ENCODE data around the gene NOD2.
A peak's percentile ranks its signal among the peaks of the same experiment; 100 is the strongest.

NOD2 gene

DNA sequence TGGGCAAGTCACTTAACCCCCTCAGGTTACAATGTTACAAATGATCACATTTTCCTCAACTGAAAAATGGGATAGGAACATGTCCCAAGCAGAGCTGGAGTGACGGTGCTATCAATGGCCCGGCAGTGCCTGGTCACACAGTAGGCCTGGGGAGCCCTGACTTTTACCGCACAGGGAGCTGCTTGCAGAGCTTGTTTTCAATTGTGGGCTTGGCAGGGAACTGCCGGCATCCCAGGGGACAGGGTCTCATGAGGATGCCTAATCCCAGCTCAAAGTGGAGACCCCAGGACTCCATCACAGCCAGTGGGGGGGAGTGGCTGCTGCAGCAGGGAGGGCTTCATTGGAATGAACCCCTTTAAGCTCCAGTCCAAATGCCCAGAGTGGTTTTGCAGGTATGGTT is 23.7 kb upstream of the NOD2 start:
- DNase-seq (ENCODE audit: low read depth in 1 of 2, low spot score in 1 of 2) = no peak

DNA sequence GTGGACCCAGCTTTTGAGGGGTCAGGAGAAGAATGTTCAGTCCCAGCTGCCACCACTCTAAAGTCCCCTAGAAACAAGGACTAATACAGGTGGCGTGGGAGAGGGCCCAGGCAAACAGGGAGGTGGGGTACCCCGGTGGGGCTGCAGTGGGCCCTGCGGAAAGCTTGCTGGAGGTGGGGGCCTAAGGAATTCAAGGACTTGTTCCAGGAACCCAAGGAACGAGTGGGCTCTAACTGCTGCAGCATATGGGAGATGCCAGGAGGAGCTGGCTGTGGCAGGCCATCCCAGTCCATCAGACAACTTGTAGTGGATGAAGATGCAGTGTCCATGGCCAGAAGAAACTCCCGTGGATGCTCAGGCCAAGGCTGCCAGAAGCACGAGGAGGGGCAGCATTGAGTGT is 22.9 kb upstream of the NOD2 start:
- no peak for DNase-seq (ENCODE audit: low read depth in 1 of 2, low spot score in 1 of 2)

DNA sequence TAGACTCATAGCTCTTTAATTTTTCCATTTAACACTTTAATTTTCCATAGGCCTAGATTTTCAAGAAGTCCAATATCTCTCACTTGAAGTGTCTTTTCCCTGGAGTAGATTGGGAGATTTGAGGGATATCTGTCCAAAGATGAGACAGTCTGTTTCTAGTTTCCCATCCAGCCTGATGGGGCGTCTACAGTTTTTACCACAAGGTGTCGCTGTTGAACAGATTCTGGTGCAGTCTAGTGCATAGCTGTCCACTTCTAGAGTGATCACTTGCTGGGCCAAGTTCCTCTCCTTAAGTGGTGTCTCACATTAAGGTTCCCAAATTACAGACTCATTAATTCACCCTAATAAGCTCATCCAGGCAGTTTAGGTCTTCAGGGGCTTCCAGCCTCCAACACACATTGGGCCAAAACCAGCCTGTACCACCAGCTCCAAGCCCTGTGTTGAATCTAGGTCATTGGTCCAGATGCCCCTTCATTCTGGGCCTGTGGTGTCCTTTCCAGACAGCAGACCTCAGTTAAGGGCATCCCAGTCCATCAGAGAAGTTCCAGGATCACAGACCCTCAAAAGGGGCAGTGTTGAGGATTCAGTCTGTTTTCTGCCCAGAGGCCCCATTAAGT is 21.7 kb upstream of the NOD2 start:
- peak; percentile 43 to 54 for DNase-seq (ENCODE audit: low read depth in 1 of 2, low spot score in 1 of 2)

DNA sequence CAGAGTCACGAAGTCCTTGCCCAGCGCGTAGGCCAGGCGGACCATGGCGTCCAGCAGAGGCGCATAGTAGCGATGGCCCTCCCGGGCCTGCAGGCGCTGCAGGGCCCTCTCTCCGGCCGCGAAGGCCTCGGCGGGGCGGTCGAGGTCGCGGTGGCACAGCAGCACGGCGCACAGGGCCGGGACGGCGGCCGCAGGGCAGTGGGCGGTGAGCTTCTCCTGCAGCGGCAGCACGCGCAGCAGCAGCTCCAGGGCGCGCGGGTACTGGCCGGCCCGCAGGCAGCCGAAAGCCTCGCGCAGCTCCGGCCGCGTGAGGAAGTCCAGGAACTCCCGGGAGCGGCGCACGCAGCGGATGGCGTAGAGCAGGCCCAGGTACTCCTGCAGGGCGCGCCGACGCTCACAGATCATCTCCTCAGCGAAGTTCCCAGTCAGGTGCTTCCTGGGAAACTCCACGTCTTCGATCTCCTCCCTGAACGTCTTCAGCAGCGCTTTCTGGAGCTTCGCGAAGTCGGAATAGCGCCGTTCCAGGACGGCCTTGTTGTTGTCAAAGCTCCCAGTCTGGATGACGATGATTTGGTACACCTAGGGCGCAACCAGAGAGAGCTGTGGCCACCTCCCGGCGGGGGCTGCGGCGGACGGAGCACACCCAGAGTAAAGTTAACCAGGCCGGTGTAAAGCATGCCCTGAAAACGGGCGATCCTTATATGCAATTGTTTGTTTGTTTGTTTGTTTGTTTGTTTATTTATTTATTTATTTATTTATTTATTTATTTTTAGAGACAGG is 19.7 kb upstream of the NOD2 start:
- DNase-seq (ENCODE audit: low read depth in 1 of 2, low spot score in 1 of 2) = no peak

DNA sequence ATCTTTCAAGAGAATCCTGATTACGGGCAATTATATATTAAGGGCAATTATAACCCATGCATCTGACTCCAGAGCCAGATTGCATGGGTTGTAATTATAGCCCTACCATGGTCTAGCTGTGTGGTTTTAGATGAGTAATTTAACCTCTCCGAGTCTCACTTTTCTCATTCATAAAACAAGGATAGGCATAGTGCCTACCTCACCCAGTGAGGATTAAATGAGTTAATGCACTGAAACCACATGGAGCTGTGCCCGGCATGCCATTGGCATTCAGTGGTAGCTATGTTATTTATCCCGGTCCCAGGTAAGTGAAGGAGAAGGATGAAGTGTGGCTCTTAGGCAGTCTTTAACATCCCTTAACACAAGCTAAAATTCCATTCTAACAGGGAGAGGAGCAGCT is 18.6 kb upstream of the NOD2 start:
- no peak for DNase-seq (ENCODE audit: low read depth in 1 of 2, low spot score in 1 of 2)

DNA sequence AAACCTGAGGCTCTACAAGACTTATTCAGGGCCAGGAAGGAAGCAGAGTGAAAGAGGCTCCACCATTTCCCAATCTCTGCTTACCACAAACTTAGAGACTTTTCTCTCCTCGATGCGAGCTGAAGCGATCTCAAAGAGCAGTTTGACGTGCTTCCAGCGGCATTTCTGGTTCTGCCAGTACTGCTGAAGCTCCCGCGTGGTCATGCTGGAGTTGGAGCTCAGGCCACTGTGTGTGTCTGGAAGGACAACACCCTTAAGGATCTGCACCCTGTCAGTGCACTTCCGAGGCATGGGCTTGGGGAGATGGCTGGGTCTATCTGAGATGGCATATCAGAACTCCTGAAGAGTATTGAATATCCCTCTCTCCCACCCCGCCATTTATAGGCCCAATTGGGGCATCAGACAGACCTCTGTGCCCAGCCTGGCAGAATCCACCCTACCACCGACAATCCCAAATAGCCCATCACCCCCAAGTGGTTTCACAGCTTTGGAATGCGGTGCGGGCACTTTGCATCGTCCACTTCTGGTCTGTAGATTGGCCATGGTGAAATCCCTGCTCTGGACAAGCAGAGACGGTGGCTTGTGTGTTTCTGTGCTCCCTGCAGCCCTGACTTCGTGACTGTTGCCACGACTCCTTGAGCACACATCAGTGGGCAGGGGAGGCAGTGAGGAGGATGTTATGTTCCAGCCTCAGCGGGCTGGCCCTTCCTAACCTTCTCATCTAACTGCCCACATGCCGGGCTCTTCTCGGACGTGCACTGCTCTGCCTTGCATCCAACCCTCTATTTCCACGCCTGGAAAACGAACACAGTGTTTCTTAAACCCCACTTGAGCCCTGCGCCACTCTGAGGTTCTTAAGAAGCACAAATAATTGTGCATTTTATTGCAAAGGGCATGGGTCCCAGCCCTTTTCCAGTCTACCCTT is 17.5 kb upstream of the NOD2 start:
- DNase-seq (ENCODE audit: low read depth in 1 of 2, low spot score in 1 of 2) = no peak

DNA sequence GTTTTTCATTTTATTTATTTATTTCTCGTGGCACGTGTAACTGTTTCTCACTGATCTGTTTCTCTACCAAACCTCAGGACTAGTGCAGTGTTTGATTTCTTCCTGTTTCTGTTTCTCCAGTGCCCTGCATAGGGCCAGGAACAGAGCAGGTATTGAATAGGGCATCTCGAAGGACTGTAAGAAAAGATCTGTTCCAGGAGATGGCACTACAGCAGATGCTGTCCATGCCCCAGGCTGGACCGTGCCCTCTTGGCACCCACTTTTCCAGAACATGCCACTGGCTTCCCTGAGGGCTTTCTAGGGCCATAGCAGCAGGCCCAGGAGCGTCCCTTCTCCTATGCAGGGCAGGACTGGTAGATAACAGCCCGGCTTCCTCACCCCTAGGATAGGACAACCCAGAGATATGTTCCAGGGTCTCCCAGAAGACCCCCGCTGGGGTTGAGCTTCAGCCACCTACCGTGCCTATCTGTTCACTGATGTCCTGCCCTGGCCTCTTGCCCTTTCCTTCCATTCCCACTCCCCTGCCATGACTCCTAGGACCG is 16.7 kb upstream of the NOD2 start:
- DNase-seq (ENCODE audit: low read depth in 1 of 2, low spot score in 1 of 2) = no peak

DNA sequence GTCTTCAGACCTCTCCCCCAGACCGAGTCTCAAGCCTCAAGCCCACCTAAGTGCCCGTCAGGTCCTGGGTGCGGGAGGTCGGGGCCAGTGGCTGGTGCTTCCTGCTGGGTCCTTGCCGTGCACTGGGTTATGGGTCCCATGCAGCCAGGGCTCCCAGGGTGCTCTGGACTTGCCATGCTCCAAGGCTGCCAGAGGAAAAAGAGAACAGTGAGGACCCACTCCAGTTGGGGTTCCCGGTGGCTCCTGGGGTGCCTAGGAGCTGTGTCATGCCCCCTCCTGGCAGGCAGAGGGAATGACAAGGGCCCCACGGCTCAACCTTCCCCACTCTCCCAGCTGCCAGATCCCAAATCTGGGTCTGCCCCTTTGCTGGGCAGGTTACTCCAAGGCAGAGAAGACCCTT is 16.1 kb upstream of the NOD2 start:
- DNase-seq (ENCODE audit: low read depth in 1 of 2, low spot score in 1 of 2) = no peak

DNA sequence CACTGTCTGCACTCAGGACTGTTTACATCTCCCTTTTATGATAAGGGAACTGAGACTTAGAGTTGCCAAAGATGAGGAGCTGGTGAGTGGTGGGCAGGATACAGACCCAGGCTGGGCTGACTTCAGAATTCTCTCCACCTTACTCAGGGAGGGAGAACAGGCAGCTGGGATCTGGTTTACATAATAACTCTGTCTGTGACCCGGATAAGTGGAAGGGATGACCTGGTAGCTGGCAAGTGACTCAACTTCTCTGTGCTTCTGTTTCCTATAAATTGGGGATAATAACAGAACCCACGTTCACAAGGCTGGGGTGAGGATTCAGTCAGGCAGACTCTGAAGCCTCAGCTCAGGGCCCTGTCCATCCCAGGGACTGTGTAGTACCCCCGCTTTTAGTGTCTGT is 14.9 kb upstream of the NOD2 start:
- DNase-seq (ENCODE audit: low read depth in 1 of 2, low spot score in 1 of 2) = no peak

DNA sequence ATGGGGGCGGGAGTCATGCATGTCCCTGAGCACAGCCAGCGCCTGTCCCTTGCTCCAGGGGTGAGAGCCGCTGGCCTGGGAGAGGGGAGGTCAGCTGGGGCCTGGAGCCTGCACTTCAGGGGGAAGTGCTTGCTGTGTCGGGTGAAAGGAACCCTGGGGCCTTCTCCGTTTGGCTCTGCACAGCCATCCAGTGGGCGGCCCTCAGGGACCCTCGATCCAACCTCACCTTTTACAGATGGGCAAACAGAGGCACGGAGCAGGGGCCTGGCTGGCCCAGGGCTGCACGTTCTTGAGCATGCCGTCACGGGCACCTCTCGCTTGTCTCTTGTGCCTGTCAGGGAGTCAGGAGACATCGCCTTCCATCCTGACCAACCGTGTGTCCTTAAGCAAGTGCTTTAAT is 14.1 kb upstream of the NOD2 start:
- no peak for DNase-seq (ENCODE audit: low read depth in 1 of 2, low spot score in 1 of 2)

DNA sequence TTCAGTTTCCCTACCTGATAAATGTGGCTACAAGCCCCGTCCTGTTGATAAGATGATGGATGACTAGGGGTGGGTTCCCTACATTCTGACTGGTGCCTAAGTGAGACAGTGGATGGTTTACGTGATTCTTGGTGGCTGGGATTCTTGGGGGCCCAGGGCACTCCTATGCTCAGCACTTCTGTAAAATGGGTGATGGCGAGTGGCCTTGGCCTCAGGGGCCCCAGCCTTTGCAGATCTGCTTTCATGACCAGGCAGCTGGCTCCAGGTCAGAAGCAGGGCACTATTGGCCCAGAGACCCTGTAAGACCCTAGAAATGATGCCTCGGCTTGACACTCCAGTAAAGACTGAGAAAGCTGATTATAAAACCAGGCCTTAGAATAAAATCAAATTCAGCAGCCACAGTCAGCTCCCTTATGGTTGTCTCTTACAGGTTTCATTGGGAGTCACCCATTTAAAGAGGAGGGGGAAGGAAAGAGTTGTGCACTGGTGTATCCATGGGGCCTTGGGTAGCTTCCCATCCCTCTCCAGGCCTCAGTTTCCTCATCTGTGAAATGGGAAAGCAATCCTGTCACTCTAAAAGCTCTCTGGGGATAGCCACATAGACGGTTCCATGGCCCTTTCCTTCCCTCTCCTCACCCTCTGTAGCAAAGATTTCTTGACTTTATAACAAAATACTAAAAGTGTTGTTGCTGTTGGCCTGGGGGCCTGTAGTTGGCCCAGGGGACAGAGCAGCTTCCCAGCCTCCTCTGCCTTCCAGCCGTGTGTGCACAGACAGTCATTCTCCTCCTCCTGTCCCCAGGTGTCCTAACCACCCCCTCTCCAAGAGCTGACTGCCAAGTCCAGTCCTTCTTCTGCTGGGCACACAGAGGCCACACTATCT is 13.5 kb upstream of the NOD2 start:
- no peak for DNase-seq (ENCODE audit: low read depth in 1 of 2, low spot score in 1 of 2)

DNA sequence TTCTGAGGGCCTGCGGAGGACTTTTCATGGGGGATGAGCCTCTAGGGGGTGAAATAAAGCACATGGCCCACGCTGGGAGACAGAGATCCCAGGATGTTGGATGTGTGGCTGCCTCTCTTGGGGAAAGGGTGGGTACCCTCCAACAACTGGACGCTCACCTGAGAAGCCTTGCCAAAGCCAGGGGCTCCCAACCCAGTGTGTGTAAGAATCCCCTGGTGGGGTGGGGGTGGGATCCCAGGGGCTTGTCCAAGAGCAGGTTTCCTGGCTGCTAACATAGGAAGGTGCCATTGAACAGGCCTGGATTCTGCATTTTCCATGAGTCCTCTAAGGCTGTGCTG is 12.9 kb upstream of the NOD2 start:
- no peak for DNase-seq (ENCODE audit: low read depth in 1 of 2, low spot score in 1 of 2)

DNA sequence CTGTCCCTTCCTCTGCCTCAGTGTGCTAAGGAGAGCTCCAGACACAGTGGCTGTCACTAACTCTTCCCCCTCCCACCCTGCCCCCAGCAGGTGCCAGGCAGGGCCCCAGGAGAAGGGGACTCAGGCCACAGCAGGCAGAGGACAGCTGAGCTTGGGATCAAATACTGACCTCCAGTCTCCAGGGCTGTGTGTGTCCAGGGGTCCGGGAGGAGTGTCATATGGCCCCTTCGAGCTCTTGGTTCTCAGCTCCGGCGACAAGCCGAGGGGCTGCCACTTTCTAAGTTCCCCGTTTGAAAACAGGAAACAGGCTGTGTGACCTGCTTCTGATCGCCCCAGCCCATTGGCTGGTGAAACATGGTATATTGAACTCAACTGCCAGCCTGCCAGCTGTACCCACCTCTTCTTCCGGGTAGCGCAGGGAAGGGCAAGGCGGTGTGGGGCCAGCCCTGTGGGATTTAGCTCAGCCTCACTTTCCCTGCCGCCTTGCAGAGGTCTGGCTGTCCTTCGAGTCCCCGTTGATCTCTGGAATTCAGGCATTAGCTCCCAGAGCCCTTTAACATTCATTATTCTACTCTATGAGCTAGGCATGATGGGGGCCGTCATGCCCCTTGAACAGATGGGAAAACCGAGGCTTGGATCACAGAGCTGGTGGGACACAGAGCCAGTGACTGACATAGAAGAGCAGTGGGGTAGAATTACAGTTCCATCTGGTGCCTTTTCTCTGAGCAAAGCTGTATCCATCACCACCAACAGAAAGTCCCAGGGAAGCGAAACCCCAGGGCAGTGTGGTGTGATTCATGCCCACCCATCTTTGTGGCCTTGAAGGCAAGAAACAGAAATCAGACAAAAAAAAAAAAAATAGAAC is 12.2 kb upstream of the NOD2 start, which contains the start of gene SNX20:
Gene SNX20, minus strand, starts transcription at position 292 of the 865 bp plus-strand sequence. CDS start 3,786 bp downstream, outside the sequence.
- peak; percentile 31 to 54 for DNase-seq (ENCODE audit: low read depth in 1 of 2, low spot score in 1 of 2)

DNA sequence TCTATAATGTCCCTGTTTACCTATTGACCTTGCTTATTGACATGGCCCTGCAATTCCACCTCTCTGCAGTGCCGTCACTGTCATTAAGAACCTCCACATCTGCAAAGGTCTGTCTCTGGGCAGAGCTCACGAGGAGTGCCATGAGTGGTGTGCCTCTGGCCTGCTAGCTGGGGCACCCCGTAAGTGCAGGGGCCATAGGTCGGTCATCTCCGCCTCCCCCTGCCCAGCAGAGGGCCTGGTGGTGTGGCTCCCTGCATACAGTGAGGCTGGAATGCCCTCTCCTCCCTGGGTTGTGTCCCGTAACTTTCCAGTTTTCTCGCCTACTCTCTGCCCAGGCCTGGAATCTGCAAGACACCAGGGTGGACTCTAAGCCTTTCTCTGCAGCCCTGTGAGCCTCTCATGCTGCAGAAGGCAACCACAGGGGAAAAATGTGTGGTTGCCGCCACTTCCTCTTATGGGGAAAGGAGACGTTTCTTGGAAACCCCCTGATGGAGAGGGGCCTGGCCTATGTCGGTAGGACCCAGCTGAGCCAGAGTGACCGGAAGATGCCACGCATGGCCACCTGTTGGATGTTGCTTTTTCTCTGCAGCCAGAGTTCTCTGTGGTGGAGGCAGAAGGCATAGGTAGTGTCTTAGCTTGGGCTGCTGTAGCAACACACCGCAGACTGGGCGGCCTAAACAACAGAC is 9.6 kb upstream of the NOD2 start:
- DNase-seq (ENCODE audit: low read depth in 1 of 2, low spot score in 1 of 2) = peak in 1 of 2 donors; percentile 50

DNA sequence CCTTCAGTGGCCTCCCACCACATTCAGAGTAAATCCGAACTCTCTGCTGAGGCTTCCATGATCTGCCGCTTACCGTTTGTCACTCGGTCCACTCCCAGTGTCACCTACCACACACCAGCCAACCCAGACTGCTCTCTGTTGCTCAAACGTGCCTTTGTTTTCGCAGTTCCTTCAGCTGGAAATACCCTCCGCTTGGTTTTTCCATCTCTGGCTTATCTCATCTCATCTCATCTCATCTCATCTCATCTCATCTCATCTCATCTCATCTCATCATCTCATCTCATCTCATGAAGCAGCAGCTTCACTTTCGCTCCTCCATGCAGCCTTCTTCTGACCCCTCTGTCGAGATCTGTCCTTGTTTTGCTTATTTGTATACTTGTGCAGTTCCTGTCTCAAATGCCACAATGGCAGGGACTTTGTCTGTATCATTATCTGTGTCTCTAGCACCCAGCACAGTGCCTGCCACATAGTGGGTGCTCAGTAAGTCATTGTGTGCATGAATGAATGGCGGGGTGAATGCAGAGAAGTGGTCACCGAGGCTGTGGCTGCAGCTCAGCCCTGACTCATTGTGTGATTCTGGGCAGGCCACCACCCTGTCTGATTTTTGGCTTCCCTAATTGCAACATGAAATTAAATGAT is 8.5 kb upstream of the NOD2 start:
- peak in 1 of 2 donors; percentile 63 for DNase-seq (ENCODE audit: low read depth in 1 of 2, low spot score in 1 of 2)

DNA sequence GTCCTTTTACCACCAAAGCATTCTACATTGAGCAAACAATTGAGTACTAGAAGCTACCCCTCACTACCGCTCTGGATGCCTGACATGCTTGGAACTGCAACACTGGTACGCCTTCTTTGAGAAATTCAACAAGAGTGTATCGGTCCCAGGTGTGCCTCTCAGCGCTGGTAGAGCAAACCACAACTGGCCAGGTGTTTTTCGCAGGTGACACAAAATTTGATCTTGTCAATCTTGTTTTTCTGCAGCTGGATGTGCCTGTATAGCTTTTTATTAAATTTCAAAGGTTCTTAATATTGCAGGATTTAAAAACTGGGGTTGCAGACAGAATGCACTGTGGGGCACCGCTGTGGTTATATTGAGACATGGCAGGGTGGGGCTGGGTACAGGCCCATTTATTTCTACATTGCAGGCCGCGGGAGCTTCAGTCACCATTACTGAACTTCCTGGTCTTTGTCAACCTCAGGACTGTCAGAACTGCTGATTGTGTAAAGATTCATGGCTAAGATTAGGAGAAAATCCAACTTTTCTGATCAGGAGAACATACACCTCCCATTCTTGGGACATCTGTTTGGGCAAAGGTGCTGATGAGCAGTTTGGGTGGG is 7.8 kb upstream of the NOD2 start:
- DNase-seq (ENCODE audit: low read depth in 1 of 2, low spot score in 1 of 2) = no peak

DNA sequence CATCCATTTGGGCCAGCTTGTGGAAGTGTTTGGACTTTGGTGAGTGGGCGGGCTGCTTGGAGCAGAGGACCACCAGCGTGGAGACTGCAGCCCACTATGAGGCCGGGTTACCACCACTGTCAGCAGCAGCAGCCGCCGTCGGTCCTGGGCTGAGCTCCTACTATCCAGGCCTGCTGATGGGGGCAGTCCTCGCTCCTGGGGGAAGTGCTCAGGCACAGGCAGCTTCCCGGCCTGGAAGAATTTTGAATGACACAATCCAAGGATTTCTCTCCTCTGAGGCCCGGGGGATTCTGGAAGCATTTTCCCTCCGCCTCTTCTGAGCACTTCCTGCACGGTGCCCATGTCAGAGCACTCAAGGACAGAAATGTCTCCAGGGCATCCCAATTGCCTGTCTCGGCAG is 5.3 kb upstream of the NOD2 start:
- no peak for DNase-seq (ENCODE audit: low read depth in 1 of 2, low spot score in 1 of 2)

DNA sequence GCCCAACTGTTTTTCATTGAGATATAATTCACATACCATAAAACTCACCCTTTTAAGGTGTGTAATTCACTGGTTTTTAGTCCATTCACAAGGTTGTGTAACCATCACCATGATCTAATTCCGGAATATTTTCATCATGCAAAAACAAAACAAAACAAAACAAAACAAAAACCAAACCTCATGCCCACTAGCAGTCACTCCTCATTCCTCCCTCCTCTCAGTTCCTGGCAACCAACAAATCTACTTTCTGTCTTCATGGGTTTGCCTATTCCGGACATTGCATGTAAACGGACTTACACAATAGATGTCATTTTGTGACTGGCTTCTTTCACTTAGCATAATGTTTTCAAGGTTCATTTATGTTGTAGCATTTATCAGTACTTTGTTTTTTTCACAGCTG is 4.5 kb upstream of the NOD2 start:
- no peak for DNase-seq (ENCODE audit: low read depth in 1 of 2, low spot score in 1 of 2)

Data from activated CD4-positive, alpha-beta T cell treated with anti-CD3 and anti-CD28 coated beads, Interleukin-2, amount 50 U/mL, for 24 hours (primary cell).